Caco-2 (cell line): ENCODE results near the gene IL1A. TPM values are rescaled to one million over a fixed set of nuclear protein-coding genes. Genes with fewer than 3 reads are reported as not detected.

Experiments used
- BruUV-seq: library from RNA; stranded (reverse); fragments of 400-500 nt; replicated peaks from 2 replicates; lab custom pipeline; 2021; lab: Mats Ljungman, UMichigan
- CTCF ChIA-PET: fragments of 300-600 bp; sonication (Branson Sonifier 250); formaldehyde crosslinking; loops from one replicate; lab custom pipeline; 2022; ENCODE audit warnings: antibody characterized with exemption; lab: Charles Lee
- POLR2A ChIA-PET: fragments of 300-600 bp; sonication (Branson Sonifier 250); formaldehyde crosslinking; loops from one replicate; lab custom pipeline; 2022; ENCODE audit warnings: antibody characterized with exemption; lab: Charles Lee
- DNase-seq, 2 experiments: peaks; one replicate each; pipeline versions ENCODE4 v3.0.0 to v3.0.0-alpha.2; 2020 to 2022
- H3K27me3 ChIP-seq: replicated peaks from 2 replicates; pipeline ENCODE4 v1.6.0; 2011; ENCODE audit warnings: low read length; ENCODE audit not compliant: control insufficient read depth, insufficient read depth
- H3K36me3 ChIP-seq: 2 replicates; pipeline ENCODE4 v1.5.1; 2011; ENCODE audit warnings: low read length; ENCODE audit not compliant: control insufficient read depth, insufficient read depth
- H3K4me1 ChIP-seq: fragments of 250-450 bp; sonication (Bioruptor Pico); 2 replicates; pipeline ENCODE4 v1.5.1; 2020; ENCODE audit warnings: mild to moderate bottlenecking
- H3K4me3 ChIP-seq: 2 replicates; pipeline ENCODE4 v1.5.1; 2011; ENCODE audit warnings: low read depth, mild to moderate bottlenecking, control low read depth, low read length
- H3K9me3 ChIP-seq: fragments of 250-450 bp; sonication (Bioruptor Pico); 2 replicates; pipeline ENCODE4 v1.5.1; 2020; ENCODE audit warnings: mild to moderate bottlenecking, moderate library complexity
- H3K27ac Mint-ChIP-seq: one replicate; pipeline ENCODE4 v1.8.0; 2022; ENCODE audit warnings: mixed read lengths; ENCODE audit not compliant: unreplicated experiment
- H3K27me3 Mint-ChIP-seq: one replicate; pipeline ENCODE4 v1.8.0; 2022; ENCODE audit warnings: mixed read lengths; ENCODE audit not compliant: insufficient read depth, unreplicated experiment
- H3K36me3 Mint-ChIP-seq: one replicate; pipeline ENCODE4 v1.8.0; 2022; ENCODE audit warnings: mild to moderate bottlenecking, mixed read lengths; ENCODE audit not compliant: insufficient read depth, unreplicated experiment
- H3K4me1 Mint-ChIP-seq: one replicate; pipeline ENCODE4 v1.8.0; 2022; ENCODE audit warnings: low read depth, mixed read lengths; ENCODE audit not compliant: unreplicated experiment
- H3K4me3 Mint-ChIP-seq: one replicate; pipeline ENCODE4 v1.8.0; 2022; ENCODE audit warnings: mild to moderate bottlenecking, moderate library complexity, mixed read lengths; ENCODE audit not compliant: unreplicated experiment
- H3K9me3 Mint-ChIP-seq: one replicate; pipeline ENCODE4 v1.8.0; 2022; ENCODE audit warnings: mixed read lengths; ENCODE audit not compliant: unreplicated experiment
- intact Hi-C: fragments of 100-400 bp; cut with micrococcal nuclease; formaldehyde crosslinking; loops from one replicate; pipeline ENCODE4 v1.10.0; 2022; ENCODE audit not compliant: unreplicated experiment
- total RNA-seq: library from RNA; stranded (reverse); gene quantifications from 2 replicates; pipeline ENCODE4 v1.2.3, GENCODE V29; 2022
- TF ChIP-seq, protein P1 (sequence below), 2 experiments: fragments of 200-600 bp in 1 of 2; IDR thresholded peaks; 1 replicate in 1 of 2; 2 replicates in 1 of 2; pipeline versions ENCODE4 v1.5.1 to v1.8.0; 2011 to 2022; ENCODE audit warnings: antibody characterized with exemption in 1 of 2, control low read depth in 1 of 2, inconsistent platforms in 1 of 2, low read depth in 1 of 2, low read length in 1 of 2, mild to moderate bottlenecking in 1 of 2, moderate library complexity in 1 of 2; ENCODE audit not compliant: insufficient read depth in 1 of 2, severe bottlenecking in 1 of 2, unreplicated experiment in 1 of 2

IL1A gene
- total RNA-seq, 1 experiment from 2014 or later: not detected

DNA sequence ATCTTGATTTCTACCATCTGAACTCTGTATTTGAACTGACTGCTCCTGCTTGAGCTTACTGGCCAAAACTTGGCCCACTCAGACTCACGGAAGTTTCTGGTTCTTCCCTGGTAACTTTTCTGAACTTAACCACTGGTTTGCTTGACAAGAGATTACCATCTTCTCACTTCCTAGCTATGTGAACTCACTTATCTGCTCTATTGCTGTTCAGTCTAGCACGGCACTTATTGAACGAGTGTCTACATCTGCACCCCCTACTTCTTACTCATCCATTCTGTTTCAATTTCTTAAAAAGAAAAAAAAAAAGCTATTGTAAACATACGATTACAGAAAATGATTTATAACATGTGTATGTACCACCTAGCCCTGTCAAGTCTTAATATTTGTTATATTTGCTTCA is 28.8 kb downstream of the IL1A start:
- no peak overlapping the region for H3K4me3 ChIP-seq
- peaks cover 54% of the 10 kb centered on the region for H3K36me3 Mint-ChIP-seq
- CTCF ChIA-PET: interaction anchor here (0.6 kb wide), 1 partner anchor 110 kb away, joined by 3 read pairs; no protein-coding TSS in a partner anchor

DNA sequence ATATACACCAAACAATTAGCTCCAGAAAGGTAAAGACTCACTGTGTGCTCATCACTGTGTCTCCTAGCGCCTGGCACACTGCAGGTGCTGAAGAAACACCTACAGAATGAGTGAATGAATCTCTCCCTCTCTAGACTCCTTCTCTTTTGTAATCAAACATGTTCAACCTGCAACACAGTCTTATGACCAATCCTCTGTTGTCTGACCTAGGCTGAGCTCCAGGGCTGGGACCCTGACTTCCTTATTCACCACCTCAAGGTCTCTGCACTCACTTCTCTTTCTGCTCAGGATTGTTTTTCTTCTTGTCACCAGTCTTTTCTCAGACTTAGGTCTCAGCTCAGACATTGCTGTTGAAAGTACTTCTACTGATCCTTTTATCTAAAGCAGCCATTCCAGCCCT is 29.7 kb downstream of the IL1A start:
- H3K36me3 Mint-ChIP-seq: peaks cover 62% of the 10 kb centered on the region
- BruUV-seq: no TSS peak

More for the DNA sequence above, 28.8 kb downstream of the IL1A start:
- TF ChIP-seq, protein P1, sequence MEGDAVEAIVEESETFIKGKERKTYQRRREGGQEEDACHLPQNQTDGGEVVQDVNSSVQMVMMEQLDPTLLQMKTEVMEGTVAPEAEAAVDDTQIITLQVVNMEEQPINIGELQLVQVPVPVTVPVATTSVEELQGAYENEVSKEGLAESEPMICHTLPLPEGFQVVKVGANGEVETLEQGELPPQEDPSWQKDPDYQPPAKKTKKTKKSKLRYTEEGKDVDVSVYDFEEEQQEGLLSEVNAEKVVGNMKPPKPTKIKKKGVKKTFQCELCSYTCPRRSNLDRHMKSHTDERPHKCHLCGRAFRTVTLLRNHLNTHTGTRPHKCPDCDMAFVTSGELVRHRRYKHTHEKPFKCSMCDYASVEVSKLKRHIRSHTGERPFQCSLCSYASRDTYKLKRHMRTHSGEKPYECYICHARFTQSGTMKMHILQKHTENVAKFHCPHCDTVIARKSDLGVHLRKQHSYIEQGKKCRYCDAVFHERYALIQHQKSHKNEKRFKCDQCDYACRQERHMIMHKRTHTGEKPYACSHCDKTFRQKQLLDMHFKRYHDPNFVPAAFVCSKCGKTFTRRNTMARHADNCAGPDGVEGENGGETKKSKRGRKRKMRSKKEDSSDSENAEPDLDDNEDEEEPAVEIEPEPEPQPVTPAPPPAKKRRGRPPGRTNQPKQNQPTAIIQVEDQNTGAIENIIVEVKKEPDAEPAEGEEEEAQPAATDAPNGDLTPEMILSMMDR (IDR thresholded peaks at IDR 0.05; ENCODE audit: insufficient read depth in 1 of 2, low read depth in 1 of 2, low read length in 1 of 2, severe bottlenecking in 1 of 2, unreplicated experiment in 1 of 2): no peak
- no TSS peak for BruUV-seq
- Mint-ChIP-seq H3K9me3 (no peaks in the 10 kb centered on the region), H3K27ac (no peak overlapping the region), H3K4me3 (no peak overlapping the region), H3K27me3 (no peaks in the 10 kb centered on the region), H3K4me1 (peaks cover under 1% of the 10 kb centered on the region)
- intact Hi-C loops: no loop called here
- Histone ChIP-seq H3K4me1 (peaks cover 9% of the 10 kb centered on the region), H3K9me3 (no peaks in the 10 kb centered on the region), H3K27me3 (no peaks in the 10 kb centered on the region), H3K36me3 (peaks cover 3% of the 10 kb centered on the region)
- POLR2A ChIA-PET: no interaction called here
- no peak for DNase-seq

DNA sequence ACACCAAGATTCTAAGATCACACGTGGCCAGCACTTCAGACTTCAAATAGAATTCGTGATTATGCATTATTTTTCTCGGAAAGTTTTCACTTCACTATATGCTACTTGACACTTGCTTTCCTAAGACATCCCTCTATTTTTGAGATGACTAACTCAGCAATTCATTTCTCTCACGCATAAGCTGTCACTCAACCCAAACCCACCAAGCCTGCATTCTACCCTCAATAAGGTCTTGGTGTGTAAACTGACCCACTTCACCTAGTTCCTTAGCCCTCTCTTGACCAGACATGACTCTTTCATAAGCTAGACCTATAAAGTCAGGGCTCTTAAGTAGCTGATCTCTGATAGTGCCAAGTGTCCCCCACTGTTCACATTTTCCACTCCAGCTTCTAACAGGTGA is 31.6 kb downstream of the IL1A start:
- ChIA-PET POLR2A (no interaction called here), CTCF (interaction anchor here (0.9 kb wide), 1 partner anchor 189 kb away, joined by 4 read pairs; no protein-coding TSS in a partner anchor)
- Histone ChIP-seq H3K27me3 (no peaks in the 10 kb centered on the region), H3K4me3 (no peak overlapping the region), H3K4me1 (peaks cover 9% of the 10 kb centered on the region), H3K9me3 (no peaks in the 10 kb centered on the region), H3K36me3 (peaks cover 6% of the 10 kb centered on the region)
- H3K36me3 Mint-ChIP-seq: peaks cover 63% of the 10 kb centered on the region
- TF ChIP-seq, protein P1 (IDR thresholded peaks at IDR 0.05; ENCODE audit: insufficient read depth in 1 of 2, low read depth in 1 of 2, low read length in 1 of 2, severe bottlenecking in 1 of 2, unreplicated experiment in 1 of 2): no peak
- no TSS peak for BruUV-seq
- DNase-seq: no peak
- no peaks in the 10 kb centered on the region for H3K9me3 Mint-ChIP-seq
- peaks cover 7% of the 10 kb centered on the region for H3K4me1 Mint-ChIP-seq
- H3K27me3 Mint-ChIP-seq: no peaks in the 10 kb centered on the region
- no peak overlapping the region for H3K4me3 Mint-ChIP-seq
- no peak overlapping the region for H3K27ac Mint-ChIP-seq
- intact Hi-C loops: no loop called here

More for the DNA sequence above, 29.7 kb downstream of the IL1A start:
- CTCF ChIA-PET: no interaction called here
- TF ChIP-seq, protein P1 (IDR thresholded peaks at IDR 0.05; ENCODE audit: insufficient read depth in 1 of 2, low read depth in 1 of 2, low read length in 1 of 2, severe bottlenecking in 1 of 2, unreplicated experiment in 1 of 2): no peak
- no peak overlapping the region for H3K4me3 ChIP-seq
- H3K27me3 Mint-ChIP-seq: no peaks in the 10 kb centered on the region
- peaks cover 9% of the 10 kb centered on the region for H3K4me1 ChIP-seq
- no peaks in the 10 kb centered on the region for H3K27me3 ChIP-seq
- H3K9me3 ChIP-seq: no peaks in the 10 kb centered on the region
- H3K36me3 ChIP-seq: peaks cover 6% of the 10 kb centered on the region
- H3K9me3 Mint-ChIP-seq: no peaks in the 10 kb centered on the region
- peaks cover 7% of the 10 kb centered on the region for H3K4me1 Mint-ChIP-seq
- DNase-seq: no peak
- intact Hi-C loops: no loop called here
- POLR2A ChIA-PET: no interaction called here
- no peak overlapping the region for H3K4me3 Mint-ChIP-seq
- peak overlapping the region; percentile 3 for H3K27ac Mint-ChIP-seq
